ENCODE results near the gene SMIM17.
A peak's percentile ranks its signal among the peaks of the same experiment; 100 is the strongest.
"Not testable (repeated sequence)": the region's sequence is repeated elsewhere in the genome, so short reads cannot be mapped to it uniquely, and the experiment has no call there.

SMIM17 gene

DNA sequence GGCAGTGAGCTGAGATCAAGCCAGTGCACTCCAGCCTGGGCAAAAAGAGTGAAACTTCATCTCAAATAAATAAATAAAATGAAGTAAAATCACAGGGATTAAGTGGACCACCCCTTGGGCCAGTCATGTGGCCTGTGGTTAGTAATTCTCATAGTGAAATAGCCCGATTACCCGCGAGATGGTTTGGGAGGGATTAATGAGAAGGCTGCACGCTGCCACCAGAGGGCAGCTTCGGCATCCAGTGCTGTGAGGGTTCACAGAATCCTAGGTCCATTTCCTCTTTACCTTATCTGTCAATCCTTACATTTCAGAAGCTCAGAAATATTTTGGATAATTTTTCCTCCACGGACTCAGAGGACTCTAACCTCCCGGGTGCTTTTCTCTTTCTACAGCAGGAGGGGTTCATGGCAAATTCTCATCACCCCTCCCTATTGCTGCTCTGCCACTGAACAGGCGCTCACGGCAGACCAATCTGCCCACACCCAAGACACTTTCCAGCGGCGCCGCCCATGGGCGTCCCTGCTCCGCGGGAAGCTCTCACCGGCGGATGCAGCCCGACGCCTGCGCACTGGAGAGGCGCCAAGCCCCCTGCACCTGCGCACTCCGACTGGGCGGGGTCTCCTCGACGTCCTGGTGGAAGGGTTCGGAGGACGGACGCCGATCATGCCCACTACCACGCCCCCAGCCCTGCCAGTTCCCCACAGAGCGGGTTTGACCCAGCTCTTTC lies 17.6 kb downstream of the SMIM17 start:
- DNase-seq (ENCODE audit: low read depth): no peak

DNA sequence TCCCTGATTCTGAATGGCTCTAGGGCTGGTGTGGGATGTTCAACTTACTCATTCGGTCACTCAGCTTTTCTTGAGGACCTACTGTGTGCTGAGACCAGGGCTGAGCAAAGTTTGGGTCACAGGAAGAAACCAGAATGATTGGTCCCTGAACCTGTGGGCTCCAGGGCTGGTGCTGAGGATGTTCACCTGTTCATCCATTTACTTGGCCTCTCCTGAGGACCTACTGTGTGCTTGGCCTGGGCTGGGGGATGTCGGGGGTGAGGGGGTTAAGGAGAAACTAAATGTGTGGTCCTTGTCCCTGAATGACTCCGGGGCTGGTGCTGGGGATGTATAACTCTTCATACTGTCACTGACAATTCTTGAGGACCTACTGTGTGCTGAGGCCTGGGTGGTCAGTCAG lies 18.3 kb downstream of the SMIM17 start:
- DNase-seq (ENCODE audit: low read depth): no peak

DNA sequence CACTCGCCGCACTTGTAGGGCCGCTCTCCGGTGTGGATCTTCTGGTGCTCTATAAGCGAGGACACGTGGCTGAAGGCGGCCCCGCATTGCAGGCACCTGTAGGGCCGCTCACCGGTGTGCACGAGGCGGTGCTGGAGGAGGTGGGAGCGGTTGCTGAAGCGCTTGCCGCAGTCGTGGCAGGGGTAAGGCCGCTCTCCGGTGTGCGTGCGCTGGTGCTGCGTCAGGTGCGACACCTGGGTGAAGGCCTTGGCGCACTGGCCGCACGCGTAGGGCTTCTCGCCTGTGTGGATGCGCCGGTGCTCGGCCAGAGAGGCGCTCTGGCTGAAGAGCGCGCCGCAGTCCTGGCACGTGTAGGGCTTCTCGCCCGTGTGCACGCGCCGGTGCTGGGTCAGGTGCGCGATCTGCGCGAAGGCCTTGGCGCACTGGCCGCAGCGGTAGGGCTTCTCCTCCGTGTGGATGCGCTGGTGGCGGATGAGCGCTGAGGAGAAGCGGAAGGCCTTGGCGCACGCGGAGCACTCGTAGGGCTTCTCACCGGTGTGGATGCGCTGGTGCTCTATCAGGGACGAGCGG lies 21.1 kb downstream of the SMIM17 start:
- DNase-seq (ENCODE audit: low read depth): no peak

- DNase-seq (ENCODE audit: low read depth): no peak
Measured at GRCh38 chr19:56664511-56664910, 21.6 kb downstream of the SMIM17 start.

- no peak for DNase-seq (ENCODE audit: low read depth)
Measured at GRCh38 chr19:56667311-56667870, 24.4 kb downstream of the SMIM17 start.

GRCh38 chr19:56668676-56669075 lies 25.7 kb downstream of the SMIM17 start:
- DNase-seq (ENCODE audit: low read depth): no peak

- DNase-seq (ENCODE audit: low read depth): no peak
Measured at GRCh38 chr19:56670401-56670960, 27.5 kb downstream of the SMIM17 start.

DNA sequence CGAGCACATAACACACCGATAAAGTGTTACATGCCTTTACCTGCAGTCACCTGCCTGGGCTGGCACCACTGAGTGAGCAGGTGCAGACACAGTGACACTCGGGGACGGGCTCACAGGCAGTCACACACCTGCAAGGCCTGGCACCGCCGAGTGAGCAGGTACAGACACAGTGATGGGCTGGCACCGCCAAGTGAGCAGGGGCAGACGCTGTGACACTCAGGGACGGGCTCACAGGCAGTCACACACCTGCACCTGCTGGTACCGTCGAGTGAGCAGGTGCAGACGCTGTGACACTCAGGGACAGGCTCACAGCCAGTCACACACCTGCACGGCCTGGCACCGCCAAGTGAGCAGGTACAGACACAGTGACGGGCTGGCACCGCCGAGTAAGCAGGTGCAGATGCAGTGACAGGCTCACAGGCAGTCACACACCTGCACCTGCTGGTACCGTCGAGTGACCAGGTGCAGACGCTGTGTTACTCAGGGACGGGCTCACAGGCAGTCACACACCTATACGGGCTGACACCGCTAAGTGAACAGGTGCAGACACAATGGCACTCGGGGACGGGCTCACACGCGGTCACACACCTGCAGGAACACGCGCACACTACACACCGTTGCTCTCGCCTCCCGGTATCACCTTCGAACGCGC lies 28.1 kb downstream of the SMIM17 start:
- DNase-seq (ENCODE audit: low read depth): no peak

DNA sequence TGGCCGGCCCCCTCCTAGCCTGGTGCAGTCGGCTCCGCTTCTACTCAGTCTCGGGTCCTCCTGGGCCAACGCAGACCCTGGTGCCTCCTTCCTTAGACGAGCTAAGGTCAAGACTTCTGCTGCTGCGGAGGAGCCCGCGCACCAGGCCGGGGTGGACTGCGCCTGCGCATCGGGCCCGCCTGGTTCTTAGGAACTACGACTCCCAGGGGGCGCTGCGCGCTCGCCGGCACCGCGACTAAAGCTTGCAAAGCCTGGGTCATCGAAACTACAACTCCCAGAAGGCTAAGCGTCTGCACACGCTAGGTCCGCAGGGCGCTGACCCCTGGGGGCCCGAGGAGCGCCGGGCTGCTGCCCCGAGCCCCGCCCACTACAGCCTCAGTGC lies 28.6 kb downstream of the SMIM17 start, which contains the start of gene ZNF835:
TSS of gene ZNF835 (minus strand) at position 145 of the 382 bp plus-strand sequence. CDS start 6,559 bp downstream, outside the sequence.
- DNase-seq (ENCODE audit: low read depth): peak; percentile 52

- DNase-seq (ENCODE audit: low read depth): not testable (repeated sequence)
Measured at GRCh38 chr19:56672610-56673009, 29.7 kb downstream of the SMIM17 start.

- DNase-seq (ENCODE audit: low read depth): no peak
Measured at GRCh38 chr19:56678205-56678604, 35.2 kb downstream of the SMIM17 start.

DNA sequence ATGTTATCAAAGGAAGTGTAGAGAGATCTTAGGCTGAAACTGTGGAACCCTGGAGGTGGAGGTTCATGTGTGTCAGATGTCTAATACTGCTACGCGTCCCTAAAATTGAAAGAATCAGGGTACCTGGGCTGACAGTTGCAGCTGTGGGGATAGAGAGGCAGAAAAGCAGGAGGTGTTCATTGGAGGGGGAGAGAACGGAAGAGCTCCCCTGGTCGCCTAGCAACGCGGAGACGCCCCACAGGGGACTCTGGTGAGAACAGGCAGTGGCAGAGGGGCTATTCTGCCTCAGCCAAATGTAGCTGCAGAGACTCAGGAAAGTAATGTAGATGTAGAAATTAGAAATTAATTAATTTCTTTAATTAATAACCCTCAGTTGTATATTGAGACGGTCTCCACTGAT lies 38.7 kb downstream of the SMIM17 start:
- DNase-seq (ENCODE audit: low read depth): no peak

DNA sequence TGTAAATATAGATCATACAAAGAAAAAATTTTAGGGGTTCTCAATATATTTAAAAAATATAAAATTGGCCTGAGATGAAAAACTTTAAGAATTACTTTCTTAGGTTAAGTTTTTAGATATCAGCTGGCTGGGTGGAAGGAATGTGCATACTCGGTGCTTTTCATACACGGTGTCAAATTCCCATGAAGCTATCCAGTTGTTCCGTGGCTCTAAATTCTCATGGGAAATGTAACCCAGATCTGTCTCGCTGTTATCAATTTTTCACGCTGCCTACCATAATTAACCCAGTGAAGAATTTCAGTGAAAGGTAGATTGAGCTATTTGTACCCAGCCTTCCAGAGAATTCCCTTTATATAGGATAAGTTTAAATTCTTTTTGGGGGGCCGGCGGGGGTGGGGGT lies 40.2 kb downstream of the SMIM17 start:
- no peak for DNase-seq (ENCODE audit: low read depth)

GRCh38 chr19:56687031-56687430 lies 44.1 kb downstream of the SMIM17 start:
- DNase-seq (ENCODE audit: low read depth): peak; percentile 11

- DNase-seq (ENCODE audit: low read depth): no peak
Measured at GRCh38 chr19:56689198-56689597, 46.2 kb downstream of the SMIM17 start.

GRCh38 chr19:56690670-56691069 lies 47.7 kb downstream of the SMIM17 start:
- no peak for DNase-seq (ENCODE audit: low read depth)

GRCh38 chr19:56692206-56692895 lies 49.4 kb downstream of the SMIM17 start:
- peak; percentile 21 for DNase-seq (ENCODE audit: low read depth)

DNA sequence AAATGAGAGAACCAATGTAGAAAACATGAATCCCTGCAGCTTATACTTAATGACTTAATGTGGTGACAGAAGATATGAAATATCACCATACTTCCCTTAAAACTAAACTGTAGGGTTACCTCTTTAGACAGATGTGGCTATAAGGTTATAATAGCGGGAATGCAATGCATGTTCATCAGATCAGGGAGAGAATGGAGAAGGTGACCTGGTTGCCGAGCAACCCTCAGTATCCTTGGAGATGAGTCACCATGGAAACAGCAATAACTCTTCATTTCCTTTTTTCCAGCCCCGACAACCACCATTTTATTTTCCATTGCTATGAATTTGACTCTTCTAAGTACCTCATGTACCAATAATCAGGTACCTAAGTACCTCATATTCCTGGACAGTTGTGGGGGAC lies 56.6 kb downstream of the SMIM17 start:
- DNase-seq (ENCODE audit: low read depth): no peak

GRCh38 chr19:56701895-56702294 lies 58.9 kb downstream of the SMIM17 start:
- no peak for DNase-seq (ENCODE audit: low read depth)

DNA sequence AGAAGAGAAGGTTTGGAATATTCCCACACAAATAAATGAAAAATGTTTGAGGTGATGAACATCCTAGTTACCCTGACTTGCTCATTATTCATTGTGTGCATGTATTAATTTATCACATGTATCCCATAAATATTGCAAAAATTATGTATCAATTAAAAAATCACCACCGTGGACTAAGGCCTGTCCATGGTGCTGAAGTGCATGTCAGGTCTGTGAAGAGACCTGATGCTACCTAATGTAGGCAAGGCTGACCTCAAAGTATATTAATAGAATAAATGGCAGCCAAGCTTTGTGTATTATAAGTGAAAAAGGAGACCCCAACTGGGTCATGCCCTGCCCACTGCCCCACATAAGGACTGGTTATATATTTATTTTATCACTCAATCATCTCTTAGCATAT lies 63.0 kb downstream of the SMIM17 start:
- DNase-seq (ENCODE audit: low read depth): no peak
